Measurements from ENCODE around the gene SEC63.

DNA sequence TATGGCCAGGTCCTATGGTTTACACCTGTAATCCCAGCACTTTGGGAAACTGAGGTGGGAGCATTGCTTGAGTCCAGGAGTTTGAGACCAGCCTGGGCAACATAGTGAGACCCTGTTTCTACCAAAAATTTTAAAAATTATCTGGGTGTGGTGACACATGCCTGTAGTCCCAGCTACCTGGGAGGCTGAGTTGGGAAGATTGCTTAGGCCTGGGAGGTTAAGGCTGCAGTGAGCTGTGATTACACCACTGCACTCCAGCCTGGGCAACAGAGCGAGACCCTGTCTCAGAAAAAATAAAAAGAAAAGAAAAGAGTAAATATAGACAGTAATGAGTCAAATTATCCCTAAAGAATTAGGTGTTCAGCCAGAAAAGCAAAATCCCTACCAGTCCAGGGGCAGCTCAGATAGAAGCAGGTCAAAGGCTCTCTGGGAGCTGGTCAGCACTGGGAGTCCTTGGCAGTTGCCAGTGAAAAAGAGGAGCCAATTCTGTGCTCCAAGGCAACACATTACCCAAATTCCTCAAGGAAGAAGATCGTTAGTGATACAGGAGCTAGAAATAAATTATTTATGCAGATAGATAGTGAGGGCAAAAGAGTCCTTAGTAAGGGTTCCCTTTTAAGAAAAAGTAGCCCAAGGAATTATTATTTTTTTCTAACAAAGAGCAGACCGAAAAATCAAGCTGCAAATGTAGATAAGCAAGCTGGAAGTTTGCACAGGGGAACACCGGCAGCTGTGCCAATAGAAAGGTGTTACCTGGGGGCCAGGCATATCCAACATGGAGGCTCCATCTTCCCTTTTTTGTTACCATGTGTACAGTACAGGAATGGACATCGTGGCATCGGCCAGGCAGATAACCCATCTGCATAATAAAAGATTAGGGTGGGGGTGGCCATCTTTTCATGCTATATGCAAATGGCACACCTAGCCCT lies 31.4 kb upstream of the SEC63 start:
- no peak for TF ChIP-seq CTCF (IDR thresholded peaks at IDR 0.05)
- TF ChIP-seq POLR2A (IDR thresholded peaks at IDR 0.05), result no peak

All from esophagus squamous epithelium (tissue), 4 donors.